DND-41 (cell line): ENCODE results near the gene CDKN2C.

Experiments used
- EZH2 ChIP-seq: IDR thresholded peaks from 3 replicates; pipeline ENCODE4 v1.6.1; 2012; ENCODE audit warnings: borderline replicate concordance, low read depth, mild to moderate bottlenecking, moderate library complexity, low read length, inconsistent platforms; ENCODE audit not compliant: severe bottlenecking
- TF ChIP-seq, protein P1 (sequence below): IDR thresholded peaks from 2 replicates; pipeline ENCODE4 v1.5.1; 2012; ENCODE audit warnings: borderline replicate concordance, low read length, moderate library complexity, mild to moderate bottlenecking; ENCODE audit not compliant: poor library complexity, severe bottlenecking; ENCODE audit errors: extremely low read depth

GRCh38 chr1:50976890-50977574 lies 7.0 kb downstream of the CDKN2C start:
- TF ChIP-seq, protein P1, sequence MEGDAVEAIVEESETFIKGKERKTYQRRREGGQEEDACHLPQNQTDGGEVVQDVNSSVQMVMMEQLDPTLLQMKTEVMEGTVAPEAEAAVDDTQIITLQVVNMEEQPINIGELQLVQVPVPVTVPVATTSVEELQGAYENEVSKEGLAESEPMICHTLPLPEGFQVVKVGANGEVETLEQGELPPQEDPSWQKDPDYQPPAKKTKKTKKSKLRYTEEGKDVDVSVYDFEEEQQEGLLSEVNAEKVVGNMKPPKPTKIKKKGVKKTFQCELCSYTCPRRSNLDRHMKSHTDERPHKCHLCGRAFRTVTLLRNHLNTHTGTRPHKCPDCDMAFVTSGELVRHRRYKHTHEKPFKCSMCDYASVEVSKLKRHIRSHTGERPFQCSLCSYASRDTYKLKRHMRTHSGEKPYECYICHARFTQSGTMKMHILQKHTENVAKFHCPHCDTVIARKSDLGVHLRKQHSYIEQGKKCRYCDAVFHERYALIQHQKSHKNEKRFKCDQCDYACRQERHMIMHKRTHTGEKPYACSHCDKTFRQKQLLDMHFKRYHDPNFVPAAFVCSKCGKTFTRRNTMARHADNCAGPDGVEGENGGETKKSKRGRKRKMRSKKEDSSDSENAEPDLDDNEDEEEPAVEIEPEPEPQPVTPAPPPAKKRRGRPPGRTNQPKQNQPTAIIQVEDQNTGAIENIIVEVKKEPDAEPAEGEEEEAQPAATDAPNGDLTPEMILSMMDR = no peak
- no peak for TF ChIP-seq EZH2
